AG09309 (cell line): ENCODE results near the gene FEN1.

Source experiments
- DNase-seq: peaks from one replicate; pipeline ENCODE4 v3.0.0-alpha.2; 2010; ENCODE audit warnings: low read depth
- H3K4me3 ChIP-seq: 2 replicates; pipeline ENCODE4 v1.5.1; 2011; ENCODE audit warnings: mild to moderate bottlenecking, low read depth, low read length, moderate library complexity; ENCODE audit not compliant: control insufficient read depth
- CTCF ChIP-seq: IDR thresholded peaks from 2 replicates; pipeline ENCODE4 v1.5.1; 2011; ENCODE audit warnings: mild to moderate bottlenecking, low read depth, low read length, inconsistent platforms; ENCODE audit not compliant: insufficient read depth, control insufficient read depth; ENCODE audit errors: missing control alignments

Gene FEN1

GRCh38 chr11:61776561-61777075 lies 16.1 kb upstream of the FEN1 start:
- no peak for DNase-seq
- TF ChIP-seq CTCF = peak; percentile 92
- H3K4me3 ChIP-seq = no peak overlapping the region

GRCh38 chr11:61777234-61778090 lies 15.2 kb upstream of the FEN1 start:
- no peak for TF ChIP-seq CTCF
- no peak for DNase-seq
- no peak overlapping the region for H3K4me3 ChIP-seq

- no peak for DNase-seq
- TF ChIP-seq CTCF = no peak
- no peak overlapping the region for H3K4me3 ChIP-seq
These were observed 14.3 kb upstream of the FEN1 start for GRCh38 chr11:61778357-61778886.

GRCh38 chr11:61778920-61779650 lies 13.6 kb upstream of the FEN1 start:
- H3K4me3 ChIP-seq = no peak overlapping the region
- TF ChIP-seq CTCF = no peak
- no peak for DNase-seq

- no peak overlapping the region for H3K4me3 ChIP-seq
- no peak for TF ChIP-seq CTCF
- no peak for DNase-seq
These were observed 12.8 kb upstream of the FEN1 start for GRCh38 chr11:61779666-61780525.
